HG03571 (cell line): ENCODE results near the gene MPHOSPH10.
"Not testable (repeated sequence)": the region's sequence is repeated elsewhere in the genome, so short reads cannot be mapped to it uniquely, and the experiment has no call there.

Experiments
- ATAC-seq: cut with Tn5 transposase; IDR thresholded peaks from one replicate; pipeline ENCODE4 v1.9.1; 2021; ENCODE audit not compliant: unreplicated experiment

MPHOSPH10 gene

DNA sequence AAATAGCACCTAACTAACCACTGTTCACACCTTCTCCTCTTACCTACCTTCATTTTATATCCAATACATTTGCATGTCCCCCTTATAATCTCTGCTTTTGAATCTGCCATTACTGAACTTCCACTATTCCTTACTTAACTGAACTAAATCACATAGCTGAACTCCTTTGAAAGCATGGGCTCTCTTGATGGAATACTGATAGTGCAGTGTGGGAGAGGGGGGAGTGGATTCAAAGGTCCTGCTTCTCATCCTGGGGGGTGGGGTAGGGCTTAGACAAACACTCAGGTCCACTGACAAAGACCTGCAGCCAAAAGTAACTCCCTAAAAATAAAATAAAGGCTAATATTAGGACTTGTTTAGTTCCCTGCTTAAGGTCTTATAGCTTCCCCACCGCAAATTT is 9.0 kb upstream of the MPHOSPH10 start:
- no peak for ATAC-seq

DNA sequence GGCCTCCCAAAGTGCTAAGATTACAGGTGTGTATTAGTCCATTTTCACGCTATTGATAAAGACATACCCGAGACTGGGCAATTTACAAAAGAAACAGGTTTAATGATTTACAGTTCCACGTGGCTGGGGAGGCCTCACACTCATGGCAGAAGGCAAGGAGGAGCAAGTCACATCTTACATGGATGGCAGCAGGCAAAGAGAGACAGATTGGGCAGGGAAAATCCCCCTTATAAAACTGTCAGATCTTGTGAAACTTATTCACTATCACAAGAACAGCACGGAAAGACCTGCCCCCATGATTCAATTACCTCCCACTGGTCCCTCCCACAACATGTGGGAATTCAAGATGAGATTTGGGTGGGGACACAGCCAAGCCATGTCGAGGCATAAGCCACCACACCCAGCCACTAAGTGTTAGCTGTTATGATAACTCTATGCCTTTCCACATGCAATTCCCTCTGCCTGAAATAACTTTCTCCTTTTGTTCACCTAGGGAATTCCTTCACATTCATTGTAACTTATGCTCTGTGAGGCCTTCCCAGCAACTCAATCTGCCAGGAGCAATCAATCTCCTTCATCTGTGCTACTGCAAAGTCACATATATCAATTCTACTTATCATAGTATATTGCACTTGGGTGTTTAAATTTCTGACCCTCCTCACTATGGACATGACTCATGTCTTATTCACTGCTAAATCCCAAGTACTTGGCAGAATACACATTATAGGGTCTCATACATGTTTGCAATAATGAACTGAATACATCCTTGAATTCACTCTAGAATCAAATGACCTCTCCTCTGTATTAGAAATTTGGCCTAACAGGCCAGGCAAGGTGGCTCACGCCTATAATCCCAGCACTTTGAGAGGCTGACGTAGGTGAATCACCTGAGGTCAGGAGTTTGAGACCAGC is 7.8 kb upstream of the MPHOSPH10 start:
- no peak for ATAC-seq

DNA sequence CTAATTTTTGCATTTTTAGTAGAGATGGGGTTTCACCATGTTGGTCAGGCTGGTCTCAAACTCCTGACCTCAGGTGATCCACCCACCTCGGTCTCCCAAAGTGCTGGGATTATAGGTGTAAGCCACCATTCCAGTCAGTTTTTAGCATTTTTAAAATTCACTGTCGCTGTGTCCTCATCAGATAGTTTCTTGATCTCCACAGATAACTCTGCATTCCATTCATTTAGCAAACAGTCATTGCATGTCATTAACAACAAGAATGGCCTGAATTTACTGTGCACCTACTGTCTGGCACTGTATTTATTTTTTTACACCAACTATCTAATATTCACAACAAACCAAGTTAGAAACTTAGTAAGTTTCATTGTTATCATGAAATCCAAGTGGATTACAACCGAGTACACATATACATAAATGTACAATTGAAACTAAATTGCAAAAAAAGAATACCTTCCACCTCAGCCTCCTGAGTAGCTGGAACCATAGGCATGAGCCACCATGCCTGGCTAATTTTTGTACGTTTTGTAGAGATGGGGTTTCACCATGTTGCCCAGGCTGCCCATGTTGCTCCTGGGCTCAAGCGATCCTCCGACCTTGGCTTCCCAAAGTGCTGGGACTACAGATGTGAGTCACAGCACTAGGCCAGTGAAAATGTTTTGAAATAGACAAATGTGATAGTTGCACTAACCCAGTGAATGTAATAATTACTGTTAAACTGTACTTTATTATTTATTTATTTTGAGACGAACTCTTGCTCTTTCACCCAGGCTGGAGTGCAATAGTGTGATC is 4.7 kb upstream of the MPHOSPH10 start:
- no peak for ATAC-seq

DNA sequence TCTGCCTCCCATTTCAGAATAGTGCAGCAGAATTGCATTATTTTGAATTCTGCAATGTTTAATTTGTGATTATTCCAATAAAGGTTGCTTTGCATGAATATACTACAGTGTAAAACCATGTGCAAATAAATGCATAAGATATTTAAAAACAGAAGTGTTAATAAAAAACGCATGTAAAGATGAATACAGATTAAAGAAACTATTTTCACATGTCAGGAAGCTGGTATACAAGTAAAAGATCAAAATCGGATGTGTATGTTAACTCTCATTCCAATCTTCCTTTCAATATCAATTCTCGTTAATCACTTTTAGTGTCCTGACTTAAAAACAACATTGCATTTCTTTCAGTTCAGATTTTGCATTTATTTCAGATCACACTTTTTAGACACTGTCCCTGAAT is 3.5 kb upstream of the MPHOSPH10 start:
- ATAC-seq, result no peak

DNA sequence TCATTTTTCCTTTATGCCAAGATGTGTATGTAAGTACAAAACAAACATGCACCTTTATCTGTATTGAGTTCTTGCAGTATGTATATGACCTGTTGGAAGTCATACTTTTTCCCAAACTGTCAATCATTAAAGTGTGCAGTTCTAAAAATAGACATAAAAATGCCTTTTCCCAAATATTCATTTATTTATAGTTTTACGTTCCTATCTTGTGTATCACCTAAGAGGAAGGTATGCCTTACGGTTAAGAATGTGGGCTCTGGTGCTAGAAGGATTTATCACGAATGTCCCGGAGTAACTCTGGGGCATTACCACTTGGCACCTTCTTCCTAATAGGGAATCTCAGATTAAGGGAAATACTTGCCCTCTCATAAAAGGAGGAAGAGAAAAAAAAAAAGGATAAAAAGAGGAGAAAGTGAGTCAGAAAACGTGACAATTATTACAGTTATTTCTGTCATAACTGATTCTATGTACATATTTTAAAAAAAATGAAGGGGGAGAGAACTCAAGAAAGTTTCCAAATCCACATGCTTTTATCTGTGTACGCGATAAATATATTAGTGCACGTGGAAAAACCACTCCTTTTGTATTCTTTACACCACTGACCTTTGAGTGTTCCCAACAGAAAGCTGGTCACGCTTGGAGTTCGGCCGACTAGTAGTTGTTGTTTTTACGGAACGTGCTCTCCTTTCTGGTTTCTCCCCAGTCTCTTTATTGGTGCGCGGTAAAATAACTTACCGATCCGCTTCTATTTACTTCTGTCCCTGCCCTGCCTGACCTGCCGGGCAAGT is 1.1 kb upstream of the MPHOSPH10 start:
- no peak for ATAC-seq

DNA sequence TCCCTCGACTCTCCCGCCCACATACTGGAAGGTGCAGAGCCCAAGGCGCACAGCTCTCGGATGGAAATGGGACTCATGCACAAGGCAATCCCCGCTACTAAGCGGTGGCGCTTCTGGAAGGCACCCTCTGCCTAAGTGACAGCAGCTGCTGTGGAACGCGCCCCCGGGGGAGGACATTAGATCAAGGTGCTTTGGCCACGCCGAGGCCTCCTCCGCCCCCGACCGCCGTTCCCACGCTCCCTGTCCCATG is 607 bp upstream of the MPHOSPH10 start:
- ATAC-seq, result peak; percentile 44

DNA sequence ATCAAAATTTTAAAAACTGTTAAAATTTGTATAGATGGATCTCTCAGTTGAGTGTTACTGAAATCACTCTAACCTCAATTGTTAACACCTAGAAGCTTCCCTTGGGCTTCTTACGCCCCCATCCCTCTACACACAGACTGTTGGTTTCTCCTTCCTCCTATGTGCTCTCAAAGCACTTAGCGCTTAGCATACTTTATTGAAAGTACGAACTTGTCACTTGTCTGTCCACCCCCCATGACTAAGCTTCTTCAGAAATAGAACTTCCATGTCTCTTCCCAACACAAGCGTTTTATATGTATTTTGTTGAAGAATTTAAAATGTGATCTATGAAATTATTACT is 441 bp downstream of the MPHOSPH10 start:
- ATAC-seq, result no peak

DNA sequence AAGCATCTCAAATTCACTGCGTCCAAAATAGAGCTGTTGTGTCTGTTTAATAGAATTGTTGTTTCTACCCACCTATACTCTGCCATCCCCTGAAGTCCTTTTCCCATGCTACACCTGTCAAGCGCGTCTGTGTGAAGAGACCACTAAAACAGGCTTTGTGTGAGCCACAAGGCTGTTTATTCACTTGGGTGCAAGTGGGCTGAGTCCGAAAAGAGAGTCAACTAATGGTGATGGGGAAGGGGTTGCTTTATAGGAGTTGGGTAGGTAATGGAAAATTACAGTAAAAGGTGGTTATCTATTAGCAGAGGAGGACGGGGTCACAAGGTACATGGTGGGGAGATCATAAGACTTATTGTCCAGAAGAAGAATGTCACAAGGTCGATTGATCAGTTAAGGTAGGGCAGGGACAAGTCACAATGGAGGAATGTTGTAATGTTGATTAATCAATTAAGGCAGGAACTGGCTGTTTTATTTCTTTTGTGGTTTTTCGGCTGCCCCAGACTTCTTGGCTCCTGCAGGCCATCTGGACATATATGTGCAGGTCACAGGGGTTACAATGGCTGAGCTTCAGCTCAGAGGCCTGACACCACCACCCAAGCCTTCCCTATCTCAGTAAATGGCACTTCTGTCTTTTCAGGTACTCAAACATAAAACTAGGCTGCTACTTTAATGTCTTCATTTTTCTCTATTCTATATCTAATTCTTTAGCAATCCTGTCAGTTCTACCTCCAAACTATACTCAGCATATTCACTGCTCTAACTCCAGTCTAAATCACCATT is 1.1 kb downstream of the MPHOSPH10 start:
- not testable (repeated sequence) for ATAC-seq

DNA sequence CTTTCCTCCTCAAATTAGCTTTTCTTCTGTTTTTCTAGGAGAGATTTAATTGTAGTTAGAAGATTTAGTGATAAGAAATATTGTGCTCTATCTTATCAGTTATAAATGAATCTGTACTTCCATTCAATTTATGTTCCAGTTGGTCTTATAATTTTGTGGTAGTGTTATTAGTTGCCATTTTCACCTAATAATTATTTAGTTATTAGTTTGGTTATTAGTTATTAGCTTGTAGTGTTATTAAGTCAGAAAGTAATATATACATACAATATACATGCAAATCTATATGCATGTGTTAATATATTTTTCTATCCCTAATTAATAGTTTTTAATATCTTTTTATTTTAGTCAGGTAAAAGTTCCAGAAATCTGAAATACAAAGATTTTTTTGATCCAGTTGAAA is 3.2 kb downstream of the MPHOSPH10 start:
- no peak for ATAC-seq

DNA sequence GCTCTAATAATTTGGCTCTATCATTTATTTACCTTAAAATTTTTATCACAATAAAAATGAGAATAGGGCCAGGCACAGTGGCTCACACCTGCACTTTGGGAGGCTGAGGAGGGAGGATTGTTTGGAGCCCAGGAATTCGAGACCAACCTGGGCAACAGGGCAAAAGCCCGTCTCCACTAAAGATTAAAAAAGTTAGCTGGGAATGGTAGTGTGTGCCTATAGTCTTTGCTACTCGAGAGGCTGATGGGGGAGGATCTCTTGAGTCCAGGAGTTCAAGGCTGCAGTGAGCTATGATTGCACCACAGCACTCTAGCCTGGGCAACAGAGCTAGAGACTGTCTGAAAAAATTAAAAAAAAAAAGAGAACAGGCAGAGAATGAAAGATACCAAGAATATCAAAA is 5.7 kb downstream of the MPHOSPH10 start:
- ATAC-seq, result no peak

DNA sequence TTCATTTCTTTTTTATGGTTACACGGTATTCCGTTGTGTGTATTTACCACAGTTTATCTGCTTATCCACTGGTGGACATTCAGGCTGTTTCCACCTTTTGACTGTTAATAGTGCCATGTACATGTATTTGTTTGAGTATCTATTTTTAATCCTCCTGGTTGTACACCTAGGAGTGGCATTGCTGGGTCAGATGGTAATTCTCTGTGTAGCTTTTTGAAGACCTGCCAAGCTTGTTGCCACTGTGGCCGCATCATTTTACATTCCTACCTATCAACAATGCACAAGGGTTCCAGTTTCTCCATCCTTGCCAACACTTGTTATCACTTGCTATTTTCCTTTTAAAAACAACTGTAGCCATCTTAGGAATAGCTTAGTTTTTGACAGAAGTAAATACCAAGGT is 13.3 kb downstream of the MPHOSPH10 start:
- no peak for ATAC-seq

DNA sequence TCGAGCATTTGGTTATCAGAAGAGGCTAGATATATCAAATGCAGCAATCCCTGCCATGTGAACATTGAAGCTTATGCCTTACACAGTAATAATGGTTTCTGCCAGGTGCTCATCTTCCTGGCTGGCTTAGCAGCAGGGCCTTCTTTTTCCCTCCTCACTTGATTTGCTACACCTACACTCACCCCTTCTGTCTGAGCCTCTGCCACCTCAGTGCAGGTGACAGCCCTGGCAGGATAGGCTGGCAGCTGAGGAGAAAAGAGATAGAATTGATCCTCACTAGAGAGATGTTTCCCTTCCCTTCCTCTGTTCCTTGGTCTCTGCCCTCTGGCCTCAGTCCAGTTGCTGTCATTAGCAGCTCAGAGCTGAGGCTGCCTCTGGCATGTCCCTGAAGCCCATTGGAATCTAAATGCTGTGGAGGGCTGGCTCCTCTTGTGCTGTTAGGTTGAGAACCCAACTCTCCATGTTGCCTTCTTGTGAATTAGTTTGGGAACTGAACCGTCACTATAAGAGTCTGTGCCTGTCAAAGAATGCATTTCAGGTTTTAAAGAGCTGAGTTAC is 18.2 kb downstream of the MPHOSPH10 start:
- ATAC-seq, result no peak

DNA sequence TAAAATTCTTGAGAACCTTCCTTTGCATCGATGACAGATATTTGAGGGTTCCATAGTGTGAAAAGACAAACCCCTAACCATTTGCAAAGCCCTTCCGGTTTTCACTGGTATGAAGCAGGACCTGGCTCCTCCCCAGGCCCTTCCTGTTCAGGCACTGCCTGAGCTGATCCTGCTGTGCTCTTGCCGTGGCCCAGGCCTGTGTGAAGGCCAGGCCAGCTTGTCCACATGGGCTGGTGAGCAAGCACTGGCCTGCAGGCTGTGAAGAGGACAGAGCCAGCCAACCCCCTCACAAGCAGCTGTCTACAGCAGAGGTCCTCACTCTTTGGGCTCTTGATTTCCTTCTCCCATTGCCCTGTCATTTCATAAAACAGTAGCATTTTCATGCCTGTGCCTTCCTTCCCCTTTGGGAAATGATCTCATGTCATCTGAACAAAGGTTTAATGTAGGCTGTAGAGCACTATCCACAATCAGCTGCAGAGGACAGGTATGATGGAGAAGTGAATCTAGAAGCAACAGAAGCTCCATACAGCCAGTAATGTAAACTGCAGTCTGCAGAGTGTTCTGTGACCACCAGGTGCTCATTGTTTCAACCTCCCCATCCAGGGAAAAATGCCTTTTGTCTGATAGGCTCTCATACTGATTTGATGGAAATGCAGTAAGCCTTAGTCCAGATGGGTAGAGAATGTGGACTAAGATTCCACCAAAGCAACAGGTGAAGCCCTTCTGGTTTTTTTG is 19.8 kb downstream of the MPHOSPH10 start:
- ATAC-seq, result no peak

DNA sequence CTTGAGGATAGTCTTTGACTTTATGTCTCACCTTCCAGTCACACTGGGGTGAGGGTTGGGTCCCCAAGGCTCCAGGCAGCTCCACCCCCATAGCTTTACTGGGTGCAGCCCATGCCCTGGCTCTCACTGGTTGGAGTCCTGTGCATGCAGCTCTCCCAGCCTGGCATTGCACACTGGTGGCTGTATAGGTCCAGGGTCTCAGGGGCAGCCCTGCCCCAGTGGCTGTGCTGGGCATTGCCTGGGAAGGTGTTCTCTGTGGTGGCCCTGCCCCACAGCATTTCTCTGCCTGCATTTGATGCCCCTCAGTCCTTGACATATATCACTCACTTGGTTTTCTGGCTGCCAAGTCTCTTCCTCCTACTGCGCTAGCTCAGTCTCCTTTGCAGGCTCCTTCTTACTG is 21.2 kb downstream of the MPHOSPH10 start:
- no peak for ATAC-seq

DNA sequence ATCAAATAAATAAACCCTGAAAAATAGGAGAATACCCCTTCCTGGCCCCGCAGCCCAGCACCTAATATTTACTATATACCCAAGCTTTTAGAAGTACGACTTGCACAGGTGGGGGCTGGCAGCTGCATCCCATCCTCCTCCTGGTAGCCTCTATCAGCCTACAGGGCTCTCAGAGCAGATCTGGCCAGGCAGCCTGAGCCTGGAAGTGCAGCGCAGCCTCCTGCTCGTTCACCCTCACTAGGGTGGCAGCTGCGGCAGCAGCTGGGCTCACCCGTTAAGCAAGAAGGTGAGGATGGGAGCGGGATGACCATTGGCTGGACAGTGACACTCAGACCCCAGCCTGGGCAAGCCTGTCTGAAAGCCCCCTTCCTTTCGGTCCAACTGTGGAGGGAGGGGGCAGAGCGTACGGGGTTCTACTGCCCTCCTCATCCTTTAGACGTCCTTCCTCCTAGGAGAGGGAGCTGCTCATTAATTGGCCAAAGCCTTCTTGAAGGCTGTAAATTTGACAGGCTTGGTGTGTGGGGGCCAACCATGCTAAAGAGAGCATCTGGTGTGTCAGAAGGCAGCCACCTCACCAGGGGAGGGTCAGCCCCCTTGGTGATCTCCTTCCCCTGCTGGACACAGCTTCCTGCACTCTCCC is 23.3 kb downstream of the MPHOSPH10 start:
- ATAC-seq, result no peak

DNA sequence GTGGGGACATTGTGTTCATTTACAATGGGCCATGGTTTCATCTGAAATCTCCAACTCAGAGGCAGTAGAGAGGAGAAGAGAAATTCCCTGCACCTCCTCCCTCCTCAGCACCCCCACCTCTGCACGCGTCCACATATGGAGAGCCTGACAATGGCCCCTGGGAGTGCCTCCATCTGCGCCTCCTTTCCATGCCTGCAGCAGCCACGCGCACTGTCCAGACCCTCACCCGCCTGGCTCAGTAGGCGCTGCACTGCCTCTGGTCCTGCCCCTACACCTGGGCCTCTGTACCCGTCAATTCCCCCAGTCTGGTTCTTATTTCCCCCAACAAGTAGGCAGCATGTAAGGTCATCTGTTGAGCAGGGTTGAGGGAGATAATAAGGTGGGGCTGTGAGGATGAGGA is 23.8 kb downstream of the MPHOSPH10 start:
- ATAC-seq, result no peak

DNA sequence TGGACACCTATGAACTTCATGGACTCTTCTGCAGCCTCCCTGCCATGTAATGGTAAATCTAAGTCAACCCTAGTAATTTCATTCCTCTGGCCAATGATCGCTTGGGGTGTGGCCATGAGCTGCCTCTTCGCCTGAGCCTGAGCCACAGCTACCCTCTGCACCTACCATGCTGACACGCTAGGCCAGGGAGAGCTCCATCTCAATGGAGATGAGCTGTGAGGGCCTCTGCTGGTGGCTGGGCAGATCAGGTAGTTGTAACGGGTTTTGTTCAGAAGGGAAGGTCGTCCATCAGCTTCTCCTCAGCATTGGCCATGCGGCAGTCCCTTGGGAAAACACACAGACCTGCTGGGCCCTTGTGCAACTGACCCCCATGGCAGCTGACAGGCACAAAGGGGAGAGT is 24.4 kb downstream of the MPHOSPH10 start:
- ATAC-seq, result no peak

DNA sequence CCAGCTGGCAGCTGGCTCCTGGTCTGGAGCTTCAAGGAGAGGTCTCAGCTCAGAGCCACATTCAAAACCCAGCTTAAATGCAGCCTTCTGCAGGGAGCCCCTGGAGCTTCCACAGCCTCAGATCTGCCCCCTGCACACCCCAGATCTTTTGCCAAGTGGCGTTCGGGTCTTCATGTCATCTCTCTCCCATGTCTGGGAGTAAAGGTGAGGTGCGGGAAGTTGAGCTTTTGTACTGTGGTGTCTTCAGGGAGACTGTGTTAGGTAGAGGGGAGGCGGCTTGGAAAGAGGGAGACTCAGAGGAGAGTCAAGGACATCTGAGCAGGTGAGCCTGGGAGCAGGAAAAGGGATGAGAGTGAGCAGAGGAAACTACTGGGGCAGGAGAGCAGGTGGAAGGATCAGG is 25.4 kb downstream of the MPHOSPH10 start:
- ATAC-seq, result no peak

DNA sequence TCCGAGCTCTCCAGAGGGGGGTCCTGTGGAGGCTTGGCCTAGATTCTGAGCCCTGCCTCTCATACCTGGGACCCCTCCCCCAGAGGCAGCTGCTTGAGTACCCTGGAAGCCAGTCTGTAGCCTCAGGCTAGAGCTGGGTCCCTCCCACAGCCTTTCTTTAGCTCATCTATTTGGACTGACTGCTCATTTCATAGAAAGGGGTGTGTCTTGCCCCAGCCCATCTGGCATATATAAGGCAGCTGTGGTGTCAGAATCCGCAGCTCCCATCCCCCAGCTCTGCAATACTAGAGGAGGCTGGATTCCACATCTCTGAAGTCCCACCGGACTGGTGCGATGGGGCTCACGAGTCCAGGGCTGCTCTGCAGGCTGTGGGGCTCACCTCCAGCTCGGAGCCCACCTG is 26.1 kb downstream of the MPHOSPH10 start:
- no peak for ATAC-seq
